GDM1 (cell line): ENCODE measurements around the gene SMIM9.
"Not testable (repeated sequence)": the region's sequence is repeated elsewhere in the genome, so short reads cannot be mapped to it uniquely, and the experiment has no call there.

ENCODE experiments used
- DNase-seq: peaks from one replicate; lab custom pipeline; 2025; lab: John Stamatoyannopoulos, UW

Gene SMIM9

DNA sequence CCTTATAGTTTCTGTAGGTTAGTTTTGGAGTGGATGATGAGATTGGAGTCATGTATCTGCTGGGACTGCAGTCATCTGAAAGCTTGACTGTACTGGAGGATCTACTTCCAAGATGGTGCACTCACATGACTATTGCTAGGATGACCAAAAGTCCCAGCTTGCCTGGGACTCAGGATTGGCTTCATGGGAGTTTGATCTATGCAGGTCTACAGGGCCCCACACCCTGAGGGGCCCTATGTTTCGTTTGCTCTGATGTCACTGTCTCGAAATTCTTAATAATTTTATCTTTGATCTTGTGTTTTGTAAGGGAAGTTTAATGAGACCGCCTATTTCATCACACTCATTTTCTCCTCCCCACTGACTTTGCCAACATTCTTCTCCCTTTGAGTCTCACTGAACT is at the start of gene SMIM9:
SMIM9 (minus strand) TSS at position 101 of the 400 bp plus-strand sequence. CDS start 3,806 bp downstream, outside the sequence.
- DNase-seq, result no peak

DNA sequence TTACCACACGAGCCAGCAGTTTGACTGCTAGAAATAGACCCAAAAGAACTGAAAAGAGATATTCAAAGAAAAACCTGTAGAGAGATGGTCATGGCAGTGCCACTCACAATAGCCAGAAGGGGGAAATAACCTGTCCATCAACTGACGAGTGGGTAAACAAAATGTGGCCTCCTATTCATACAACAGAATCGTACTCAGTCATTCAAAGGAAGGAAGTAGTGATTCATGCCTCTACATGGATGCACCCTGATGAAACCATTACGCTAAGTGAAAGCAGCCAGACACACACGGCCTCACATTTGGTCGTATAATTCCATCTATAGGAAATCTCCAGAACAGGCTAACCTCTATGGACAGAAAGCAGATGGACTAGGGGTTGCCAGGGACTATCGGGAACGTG is 49.6 kb upstream of the SMIM9 start:
- DNase-seq, result not testable (repeated sequence)

DNA sequence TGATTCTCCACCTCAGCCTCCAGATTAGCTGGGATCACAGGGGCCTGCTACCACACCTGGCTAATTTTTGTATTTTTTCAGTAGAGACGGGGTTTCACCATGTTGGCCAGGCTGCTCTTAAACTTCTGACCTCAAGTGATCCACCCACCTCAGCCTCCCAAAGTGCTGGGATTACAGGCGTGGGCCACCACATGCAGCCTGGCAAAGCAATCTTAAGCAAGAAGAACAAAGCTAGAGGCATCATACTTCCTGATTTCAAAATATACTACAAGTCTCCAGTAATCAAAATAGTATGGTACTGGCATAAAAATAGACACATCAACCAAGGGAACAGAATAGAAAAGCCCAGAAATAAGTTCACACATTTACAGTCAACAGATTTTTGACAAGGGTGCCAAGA is 38.9 kb upstream of the SMIM9 start:
- DNase-seq, result no peak

- not testable (repeated sequence) for DNase-seq
Measured at GRCh38 chrX:154868522-154868921, 34.1 kb upstream of the SMIM9 start.

GRCh38 chrX:154855256-154855655 is 20.8 kb upstream of the SMIM9 start:
- DNase-seq, result no peak

DNA sequence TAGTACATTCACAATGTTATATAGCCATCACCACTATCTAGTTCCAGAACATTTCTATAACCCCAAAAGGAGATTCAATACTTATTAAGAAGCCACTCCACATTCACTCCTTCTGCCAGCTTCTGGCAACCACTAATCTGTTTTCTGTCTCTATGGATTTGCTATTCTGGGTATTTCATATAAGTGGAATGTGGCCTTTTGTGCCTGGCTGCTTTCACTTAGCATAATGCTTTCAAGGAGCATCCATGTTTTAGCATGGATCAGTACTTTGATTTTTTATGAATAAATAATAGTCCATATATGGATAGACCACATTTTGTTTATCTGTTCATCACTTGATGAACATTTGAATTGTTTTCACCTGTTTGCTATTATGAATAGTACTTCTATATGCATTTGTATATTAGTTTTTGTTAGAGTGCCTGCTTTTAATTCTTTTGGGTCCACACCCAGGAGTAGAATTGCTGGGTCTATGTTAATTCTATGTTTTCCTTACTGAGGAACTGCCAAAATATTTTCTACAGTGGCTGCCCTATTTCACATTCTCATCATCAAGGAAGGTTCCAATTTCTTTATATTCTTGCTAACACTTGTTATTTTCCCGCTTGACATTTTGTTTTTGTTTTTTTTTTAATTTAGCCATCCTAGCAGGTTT is 16.6 kb upstream of the SMIM9 start:
- no peak for DNase-seq

DNA sequence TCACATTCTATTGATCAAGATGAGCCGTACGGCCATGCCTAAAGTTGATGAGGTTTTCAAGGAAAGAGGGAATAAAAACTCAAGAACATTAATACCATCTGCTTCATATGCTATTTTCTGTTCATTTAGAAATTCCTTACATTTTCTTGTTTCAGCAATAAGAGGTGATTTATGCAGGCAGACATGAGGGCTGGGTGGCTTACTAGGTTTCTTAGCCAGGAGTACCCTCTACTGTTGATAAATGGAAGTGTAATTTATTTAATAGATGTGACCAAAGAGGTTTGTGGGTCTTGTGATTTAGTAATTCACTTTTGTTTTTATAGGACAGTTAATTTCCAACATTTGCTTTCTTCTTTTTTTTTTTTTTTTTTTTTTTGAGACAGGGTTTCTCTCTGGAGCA is 6.4 kb upstream of the SMIM9 start:
- DNase-seq, result peak; percentile 39

- DNase-seq, result no peak
Measured at GRCh38 chrX:154836163-154836562, 1.7 kb upstream of the SMIM9 start.

DNA sequence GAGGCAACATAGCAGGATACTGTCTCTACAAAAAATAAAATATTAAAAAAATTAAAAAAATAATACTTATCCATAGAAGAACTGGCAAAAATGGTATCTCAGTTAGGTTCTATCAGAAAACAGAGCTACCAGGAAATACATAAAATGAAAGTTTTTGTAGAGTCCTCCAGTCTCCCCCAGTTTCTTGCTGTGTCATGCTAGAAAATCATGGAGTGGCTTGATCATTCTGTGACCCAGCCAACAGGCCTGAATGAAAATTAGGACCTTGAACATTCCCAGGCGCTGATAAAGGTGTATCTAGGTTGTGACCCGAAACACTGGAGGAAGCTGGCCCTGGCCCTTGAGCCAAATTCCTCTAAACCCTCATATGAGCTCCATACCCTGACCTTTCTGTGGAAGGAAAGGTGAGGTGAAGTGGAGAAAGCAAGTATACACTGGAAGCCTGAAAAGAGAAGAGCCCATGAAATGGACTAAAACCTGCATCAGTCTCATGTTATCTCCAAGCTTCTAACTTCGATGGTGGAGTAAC is 652 bp downstream of the SMIM9 start:
- DNase-seq, result no peak

- DNase-seq, result no peak
Measured at GRCh38 chrX:154829926-154830442, 4.5 kb downstream of the SMIM9 start.

DNA sequence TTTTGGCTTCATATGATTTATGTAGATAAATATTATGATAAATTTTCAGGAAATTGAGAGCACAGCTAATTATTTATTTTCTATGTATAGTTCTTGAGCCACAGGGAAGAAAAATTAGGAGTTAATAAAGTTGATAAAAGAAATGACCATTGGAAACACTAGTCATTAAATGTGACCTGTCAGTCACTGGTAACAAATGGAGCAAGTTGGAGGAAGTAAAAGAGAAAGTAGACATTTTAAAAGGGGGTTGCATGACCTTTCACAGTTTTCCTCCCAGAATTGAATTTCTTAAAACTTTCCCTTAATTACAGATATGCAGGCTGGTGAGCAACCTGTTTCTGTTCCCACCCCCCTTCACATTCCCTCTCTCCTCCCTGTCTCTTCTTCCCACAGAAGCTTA is 5.3 kb downstream of the SMIM9 start:
- no peak for DNase-seq

- no peak for DNase-seq
Measured at GRCh38 chrX:154828016-154828408, 6.5 kb downstream of the SMIM9 start.

DNA sequence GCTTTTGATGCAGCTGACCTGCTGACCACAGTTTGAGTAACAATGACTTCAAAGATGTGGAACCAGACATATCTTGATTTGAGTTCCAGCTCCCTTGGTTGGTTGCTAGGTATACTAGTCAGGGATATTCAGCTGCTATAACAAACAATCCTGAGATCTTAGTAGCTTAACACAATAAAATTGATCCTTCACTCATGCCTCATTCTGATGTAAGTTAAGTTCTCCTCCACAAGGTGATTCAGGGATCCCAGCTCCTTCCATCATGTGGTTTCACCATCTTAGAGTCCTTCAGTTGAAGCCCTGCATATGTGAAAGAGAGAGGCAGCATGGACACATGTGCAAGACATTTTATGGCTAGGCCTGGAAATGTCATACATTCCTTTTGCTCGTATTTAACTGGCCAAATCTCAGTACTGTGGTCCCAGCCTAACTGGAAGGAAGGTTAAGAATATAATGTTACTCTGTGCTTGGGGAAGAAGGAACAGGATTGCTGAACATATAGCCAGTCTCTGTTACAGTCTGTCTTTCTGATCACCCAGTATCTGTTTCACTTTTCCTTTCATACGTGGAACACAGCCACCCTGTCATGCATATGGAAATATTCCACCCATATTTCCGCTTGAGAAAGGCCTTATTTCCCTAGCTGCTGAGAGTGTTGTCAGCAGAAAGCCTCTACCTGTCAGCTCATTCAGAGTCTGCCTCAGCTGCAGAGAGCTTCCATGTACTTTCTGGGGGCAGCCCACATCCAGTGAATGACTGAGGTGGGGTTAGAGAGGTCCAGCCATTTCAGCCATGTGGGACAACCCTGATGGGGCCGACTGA is 7.1 kb downstream of the SMIM9 start:
- DNase-seq, result no peak

DNA sequence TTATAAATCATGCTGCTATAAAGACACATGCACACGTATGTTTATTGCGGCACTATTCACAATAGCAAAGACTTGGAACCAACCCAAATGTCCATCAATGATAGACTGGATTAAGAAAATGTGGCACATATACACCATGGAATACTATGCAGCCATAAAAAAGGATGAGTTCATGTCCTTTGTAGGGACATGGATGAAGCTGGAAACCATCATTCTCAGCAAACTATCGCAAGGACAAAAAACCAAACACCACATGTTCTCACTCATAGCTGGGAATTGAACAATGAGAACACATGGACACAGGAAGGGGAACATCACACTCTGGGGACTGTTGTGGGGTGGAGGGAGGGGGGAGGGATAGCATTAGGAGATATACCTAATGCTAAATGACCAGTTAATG is 8.9 kb downstream of the SMIM9 start:
- not testable (repeated sequence) for DNase-seq

DNA sequence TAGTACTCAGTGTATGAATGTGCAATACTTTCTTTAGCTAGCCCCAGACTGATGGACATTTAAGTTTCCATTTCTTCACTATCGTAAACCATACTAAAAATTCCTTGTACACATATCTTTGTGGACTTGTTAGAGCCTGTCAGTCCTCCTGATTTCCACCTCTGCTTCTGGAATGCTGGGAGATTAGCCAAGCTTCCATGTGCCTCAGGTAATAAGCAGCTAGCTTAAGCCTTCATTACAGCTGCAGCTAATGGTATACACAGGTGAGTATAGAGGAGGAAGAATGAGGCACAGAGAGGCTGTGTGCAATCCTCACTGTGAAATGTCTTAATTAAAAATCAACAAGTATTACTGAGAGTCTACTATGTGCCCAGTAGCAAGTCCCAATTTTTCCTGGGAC is 9.8 kb downstream of the SMIM9 start:
- no peak for DNase-seq

- DNase-seq, result no peak
Measured at GRCh38 chrX:154822029-154822428, 12.4 kb downstream of the SMIM9 start.

DNA sequence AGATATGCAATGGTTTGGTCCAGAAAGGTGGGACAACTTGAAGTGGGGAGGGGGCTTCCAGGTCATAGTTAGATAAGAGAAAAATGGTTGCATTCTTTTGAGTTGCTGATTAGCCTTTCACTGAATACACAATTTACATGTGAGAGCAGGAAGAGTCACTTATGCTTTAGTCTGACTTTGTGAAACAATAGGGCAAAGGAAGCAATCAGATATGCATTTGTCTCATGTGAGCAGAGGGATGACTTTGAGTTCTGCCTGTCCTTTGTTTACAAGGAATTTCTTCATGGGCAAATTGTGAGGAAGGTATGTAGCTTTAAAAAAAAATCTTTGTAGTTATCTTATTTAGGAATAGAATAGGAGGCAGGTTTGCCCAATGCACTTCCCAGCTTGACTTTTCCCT is 12.9 kb downstream of the SMIM9 start:
- DNase-seq, result no peak

DNA sequence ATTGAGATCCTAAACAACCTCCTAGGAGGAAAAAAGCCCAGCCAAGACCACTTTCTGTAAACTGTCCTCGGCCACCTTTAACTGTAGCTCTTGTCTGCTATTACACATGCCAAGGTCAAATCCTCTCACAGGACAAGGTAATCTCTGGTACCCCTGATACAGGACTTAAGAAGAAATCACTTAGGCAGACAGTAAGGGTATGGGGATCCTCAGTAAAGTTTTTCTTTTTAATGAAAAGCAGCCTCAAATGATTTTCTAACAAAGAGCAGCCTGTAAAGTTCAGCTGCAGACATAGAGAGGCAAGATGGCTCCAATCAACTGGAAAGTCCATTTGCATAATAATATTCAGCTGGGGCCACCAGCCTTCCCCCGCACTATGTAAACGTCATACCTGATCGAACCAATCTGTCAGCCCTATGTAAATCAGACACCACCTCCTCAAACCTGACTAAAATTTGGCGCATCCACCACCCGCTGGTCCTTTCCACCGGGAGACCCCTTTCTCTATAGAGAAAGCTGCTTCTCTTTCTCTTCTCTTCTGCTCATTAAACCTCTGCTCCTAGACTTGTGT is 14.6 kb downstream of the SMIM9 start:
- DNase-seq, result no peak

GRCh38 chrX:154818916-154819770 is 15.3 kb downstream of the SMIM9 start:
- DNase-seq, result no peak

- not testable (repeated sequence) for DNase-seq
Measured at GRCh38 chrX:154817048-154817618, 17.3 kb downstream of the SMIM9 start.

- DNase-seq, result not testable (repeated sequence)
Measured at GRCh38 chrX:154816326-154816898, 18.1 kb downstream of the SMIM9 start.
